ENCODE measurements around the gene ACP1. TPM values are rescaled to one million over a fixed set of nuclear protein-coding genes. Genes with fewer than 3 reads are reported as not detected.

ACP1 gene
- total RNA-seq, 4 donors from 2014 or later, result 58.8 to 139 (median 88.6) TPM

GRCh38 chr2:228518-229278, 36.0 kb upstream of the ACP1 start:
- no peaks in the 10 kb centered on the region for H3K36me3 ChIP-seq
- no peak for TF ChIP-seq POLR2A (IDR thresholded peaks at IDR 0.05)
- no peak for TF ChIP-seq CTCF (IDR thresholded peaks at IDR 0.05)
- no peaks in the 10 kb centered on the region for H3K4me1 ChIP-seq
- no peak for DNase-seq
- H3K27me3 ChIP-seq, result no peaks in the 10 kb centered on the region
- H3K9me3 ChIP-seq, result no peaks in the 10 kb centered on the region
- H3K27ac ChIP-seq, result no peak overlapping the region
- H3K4me3 ChIP-seq, result no peak overlapping the region
- intact Hi-C loops (cut with DNase I; ENCODE audit: low total_unique reads), result no loop called here

GRCh38 chr2:231521-232185, 33.1 kb upstream of the ACP1 start:
- Histone ChIP-seq H3K36me3 (no peaks in the 10 kb centered on the region), H3K27me3 (no peaks in the 10 kb centered on the region), H3K9me3 (no peaks in the 10 kb centered on the region), H3K27ac (no peak overlapping the region), H3K4me1 (no peaks in the 10 kb centered on the region), H3K4me3 (no peak overlapping the region)
- intact Hi-C loops (cut with DNase I; ENCODE audit: low total_unique reads), result no loop called here
- TF ChIP-seq POLR2A (IDR thresholded peaks at IDR 0.05) (no peak), CTCF (IDR thresholded peaks at IDR 0.05) (no peak)
- DNase-seq, result no peak

GRCh38 chr2:233030-233429, 31.7 kb upstream of the ACP1 start:
- DNase-seq, result no peak
- Histone ChIP-seq H3K9me3 (no peaks in the 10 kb centered on the region), H3K4me1 (no peaks in the 10 kb centered on the region), H3K4me3 (no peak overlapping the region), H3K27ac (no peak overlapping the region), H3K27me3 (no peaks in the 10 kb centered on the region), H3K36me3 (no peaks in the 10 kb centered on the region)
- intact Hi-C loops (cut with DNase I; ENCODE audit: low total_unique reads), result no loop called here
- TF ChIP-seq POLR2A (IDR thresholded peaks at IDR 0.05), result no peak
- no peak for TF ChIP-seq CTCF (IDR thresholded peaks at IDR 0.05)

- Histone ChIP-seq H3K4me1 (no peaks in the 10 kb centered on the region), H3K36me3 (no peaks in the 10 kb centered on the region), H3K27ac (no peak overlapping the region), H3K9me3 (no peaks in the 10 kb centered on the region), H3K4me3 (no peak overlapping the region), H3K27me3 (no peaks in the 10 kb centered on the region)
- TF ChIP-seq POLR2A (IDR thresholded peaks at IDR 0.05) (no peak), CTCF (IDR thresholded peaks at IDR 0.05) (no peak)
- intact Hi-C loops (cut with DNase I; ENCODE audit: low total_unique reads), result no loop called here
- DNase-seq, result no peak
Measured at GRCh38 chr2:234421-234820, 30.3 kb upstream of the ACP1 start.

GRCh38 chr2:236993-237539, 27.7 kb upstream of the ACP1 start:
- Histone ChIP-seq H3K9me3 (no peaks in the 10 kb centered on the region), H3K36me3 (no peaks in the 10 kb centered on the region), H3K27ac (no peak overlapping the region), H3K27me3 (no peaks in the 10 kb centered on the region), H3K4me1 (no peaks in the 10 kb centered on the region), H3K4me3 (no peak overlapping the region)
- intact Hi-C loops (cut with DNase I; ENCODE audit: low total_unique reads), result no loop called here
- DNase-seq, result no peak
- no peak for TF ChIP-seq CTCF (IDR thresholded peaks at IDR 0.05)
- TF ChIP-seq POLR2A (IDR thresholded peaks at IDR 0.05), result no peak

All from uterus (tissue), 4 donors.